Upper lobe of left lung (tissue), 6 donors: ENCODE measurements around the gene MACROD1. TPM values are rescaled to one million over a fixed set of nuclear protein-coding genes. Genes with fewer than 3 reads are reported as not detected.

Source experiments
- ATAC-seq, 2 donors: fragments of 200-7000 bp; cut with Tn5 transposase; one replicate each; pipeline ENCODE4 v1.9.1; 2022; ENCODE audit warnings: mild to moderate bottlenecking in 2 of 2, moderate library complexity in 2 of 2; ENCODE audit not compliant: low FRiP score in 2 of 2
- DNase-seq, 2 donors: peaks; one replicate each; pipeline ENCODE4 v3.0.0-alpha.2; 2019 to 2020
- H3K27ac ChIP-seq, 4 donors: fragments of 200-600 bp; sonication (generic); one replicate each; pipeline ENCODE4 v1.5.1; 2016 to 2019
- H3K27me3 ChIP-seq, 4 donors: fragments of 200-600 bp; sonication (generic); one replicate each; pipeline ENCODE4 v1.5.1; 2017 to 2019
- H3K36me3 ChIP-seq, 4 donors: fragments of 200-600 bp; sonication (generic); one replicate each; pipeline ENCODE4 v1.5.1; 2016 to 2019
- H3K4me1 ChIP-seq, 4 donors: fragments of 200-600 bp; sonication (generic); one replicate each; pipeline ENCODE4 v1.5.1; 2018 to 2019
- H3K4me3 ChIP-seq, 4 donors: fragments of 200-600 bp; sonication (generic); one replicate each; pipeline ENCODE4 v1.5.1; 2017 to 2019; ENCODE audit warnings: mild to moderate bottlenecking in 2 of 4, moderate library complexity in 1 of 4
- H3K9me3 ChIP-seq, 4 donors: fragments of 200-600 bp; sonication (generic); one replicate each; pipeline ENCODE4 v1.5.1; 2018 to 2019
- EP300 ChIP-seq, 4 donors: sonication (generic); formaldehyde crosslinking; IDR thresholded peaks; one replicate each; pipeline ENCODE4 v1.5.1; 2017; ENCODE audit warnings: antibody characterized with exemption in 4 of 4, control low read depth in 2 of 4
- POLR2A ChIP-seq, 4 donors: fragments of 450-650 bp; IDR thresholded peaks; one replicate each; pipeline ENCODE4 v1.5.1; 2016 to 2017; ENCODE audit warnings: antibody characterized with exemption in 4 of 4, mild to moderate bottlenecking in 2 of 4
- POLR2AphosphoS5 ChIP-seq, 2 donors: sonication (generic); formaldehyde crosslinking; IDR thresholded peaks; one replicate each; pipeline ENCODE4 v1.5.1; 2017; ENCODE audit warnings: antibody characterized with exemption in 2 of 2
- WGBS, 2 donors: methylation state at CpG; one replicate each; pipeline ENCODE4 v1.1.5; 2017 to 2018; 5-methylcytosine and 5-hydroxymethylcytosine counted together
- total RNA-seq, 6 donors: library from RNA; depleted of rRNA in 4 of 6; stranded (reverse); fragments of >200 nt in 4 of 6; gene quantifications; one replicate each; pipeline versions ENCODE4 v1.1.0 to v1.2.1, GENCODE V29; 2016 to 2021
- TF ChIP-seq, protein P1 (sequence below), 6 experiments: fragments of 450-650 bp in 4 of 6; fragments of 200-600 bp in 2 of 6; sonication (generic) in 2 of 6; IDR thresholded peaks; one replicate each; pipeline ENCODE4 v1.5.1; 2016 to 2019; ENCODE audit warnings: antibody characterized with exemption in 6 of 6
- donor health status: DM: no; HTN: no; CAD: no; lungs with moderate emphysema.
- donor health status: DM: no; HTN: yes; CAD: no; lungs with severe emphysema.

The MACROD1 gene
- total RNA-seq, 6 donors from 2014 or later, result 16.7 to 59.7 (median 33.5) TPM

GRCh38 chr11:64022125-64022784, 143.7 kb downstream of the MACROD1 start:
- Histone ChIP-seq H3K4me1 (peaks cover 0 to 8% (median 2%) of the 10 kb centered on the region in 4 donors), H3K27me3 (no peaks in the 10 kb centered on the region), H3K27ac (no peak overlapping the region), H3K9me3 (no peaks in the 10 kb centered on the region), H3K36me3 (no peaks in the 10 kb centered on the region), H3K4me3 (no peak overlapping the region)
- 77% methylated on average over 12 to 14 of the region's 14 CpGs for WGBS, 2 donors
- DNase-seq (no peak), ATAC-seq (no peak)
- no peak for TF ChIP-seq POLR2A (IDR thresholded peaks at IDR 0.05)
- TF ChIP-seq, protein P1, sequence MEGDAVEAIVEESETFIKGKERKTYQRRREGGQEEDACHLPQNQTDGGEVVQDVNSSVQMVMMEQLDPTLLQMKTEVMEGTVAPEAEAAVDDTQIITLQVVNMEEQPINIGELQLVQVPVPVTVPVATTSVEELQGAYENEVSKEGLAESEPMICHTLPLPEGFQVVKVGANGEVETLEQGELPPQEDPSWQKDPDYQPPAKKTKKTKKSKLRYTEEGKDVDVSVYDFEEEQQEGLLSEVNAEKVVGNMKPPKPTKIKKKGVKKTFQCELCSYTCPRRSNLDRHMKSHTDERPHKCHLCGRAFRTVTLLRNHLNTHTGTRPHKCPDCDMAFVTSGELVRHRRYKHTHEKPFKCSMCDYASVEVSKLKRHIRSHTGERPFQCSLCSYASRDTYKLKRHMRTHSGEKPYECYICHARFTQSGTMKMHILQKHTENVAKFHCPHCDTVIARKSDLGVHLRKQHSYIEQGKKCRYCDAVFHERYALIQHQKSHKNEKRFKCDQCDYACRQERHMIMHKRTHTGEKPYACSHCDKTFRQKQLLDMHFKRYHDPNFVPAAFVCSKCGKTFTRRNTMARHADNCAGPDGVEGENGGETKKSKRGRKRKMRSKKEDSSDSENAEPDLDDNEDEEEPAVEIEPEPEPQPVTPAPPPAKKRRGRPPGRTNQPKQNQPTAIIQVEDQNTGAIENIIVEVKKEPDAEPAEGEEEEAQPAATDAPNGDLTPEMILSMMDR (IDR thresholded peaks at IDR 0.05), result no peak
- TF ChIP-seq EP300 (IDR thresholded peaks at IDR 0.05), result no peak
- TF ChIP-seq POLR2AphosphoS5 (IDR thresholded peaks at IDR 0.05), result no peak

- no peak overlapping the region for H3K4me3 ChIP-seq
- no peaks in the 10 kb centered on the region for H3K36me3 ChIP-seq
- ATAC-seq (no peak), DNase-seq (no peak)
- TF ChIP-seq EP300 (IDR thresholded peaks at IDR 0.05), result no peak
- TF ChIP-seq, protein P1 (IDR thresholded peaks at IDR 0.05), result no peak
- no peak for TF ChIP-seq POLR2AphosphoS5 (IDR thresholded peaks at IDR 0.05)
- no peak for TF ChIP-seq POLR2A (IDR thresholded peaks at IDR 0.05)
- no peaks in the 10 kb centered on the region for H3K9me3 ChIP-seq
- H3K4me1 ChIP-seq, result peaks cover 0 to 8% (median 2%) of the 10 kb centered on the region in 4 donors
- no peak overlapping the region for H3K27ac ChIP-seq
- no peaks in the 10 kb centered on the region for H3K27me3 ChIP-seq
- WGBS, 2 donors, result 67 to 73% methylated on average over 5 to 8 of the region's 10 CpGs
These were observed 144.2 kb downstream of the MACROD1 start for GRCh38 chr11:64021757-64022093.

DNA sequence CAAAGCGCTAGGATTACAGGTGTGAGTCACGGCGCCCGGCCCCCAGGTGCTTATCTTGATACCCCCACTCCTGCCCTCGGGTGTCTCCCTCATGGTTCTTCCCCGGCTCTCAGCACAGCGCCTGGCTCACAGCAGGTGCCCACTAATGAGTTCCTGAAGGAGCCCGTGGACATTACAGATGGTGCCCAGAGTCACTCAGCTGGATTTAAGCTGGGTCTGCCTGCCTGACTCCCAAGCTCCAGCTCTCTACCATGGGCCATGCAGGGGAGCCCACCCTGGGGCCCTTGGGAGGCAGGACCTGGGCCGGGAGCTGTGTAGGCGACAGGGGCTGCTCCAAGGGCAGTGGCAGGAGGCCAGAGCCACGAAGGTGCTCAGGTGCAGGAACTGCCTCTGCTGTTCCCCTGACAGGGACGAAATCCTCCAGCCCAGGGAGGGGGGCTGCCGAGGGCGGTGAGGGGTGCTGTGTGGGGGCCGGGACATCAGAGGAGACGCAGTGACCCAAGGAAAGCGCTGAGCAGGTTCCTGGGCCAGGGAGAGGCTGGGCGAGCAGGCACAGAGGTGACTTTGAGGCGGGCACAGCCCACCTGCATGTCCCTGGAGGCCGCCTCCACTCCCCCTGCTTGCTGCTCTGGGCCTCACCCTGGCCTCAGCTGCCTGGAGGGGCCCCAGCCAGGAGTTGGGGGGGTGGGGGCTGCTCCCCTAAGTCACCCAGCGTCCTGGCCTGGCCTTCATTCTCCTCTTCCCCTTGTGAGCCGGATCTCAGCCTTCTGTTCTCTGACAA, 144.7 kb downstream of the MACROD1 start:
- peaks cover 0 to 8% (median 2%) of the 10 kb centered on the region in 4 donors for H3K4me1 ChIP-seq
- no peak overlapping the region for H3K4me3 ChIP-seq
- no peaks in the 10 kb centered on the region for H3K9me3 ChIP-seq
- 81 to 85% methylated on average over 18 to 21 of the region's 22 CpGs for WGBS, 2 donors
- no peak for TF ChIP-seq POLR2AphosphoS5 (IDR thresholded peaks at IDR 0.05)
- TF ChIP-seq, protein P1 (IDR thresholded peaks at IDR 0.05), result no peak
- TF ChIP-seq POLR2A (IDR thresholded peaks at IDR 0.05), result no peak
- no peak for TF ChIP-seq EP300 (IDR thresholded peaks at IDR 0.05)
- ATAC-seq, result no peak
- no peaks in the 10 kb centered on the region for H3K27me3 ChIP-seq
- H3K36me3 ChIP-seq, result no peaks in the 10 kb centered on the region
- DNase-seq, result peak in 1 of 2 donors; percentile 68
- H3K27ac ChIP-seq, result no peak overlapping the region

GRCh38 chr11:64019106-64020037, 146.5 kb downstream of the MACROD1 start:
- H3K4me3 ChIP-seq, result no peak overlapping the region
- peaks cover 0 to 8% (median 2%) of the 10 kb centered on the region in 4 donors for H3K4me1 ChIP-seq
- DNase-seq, result no peak
- no peak overlapping the region for H3K27ac ChIP-seq
- WGBS, 2 donors, result 74 to 86% methylated on average over 19 to 27 of the region's 27 CpGs
- no peaks in the 10 kb centered on the region for H3K36me3 ChIP-seq
- TF ChIP-seq POLR2A (IDR thresholded peaks at IDR 0.05) (no peak), POLR2AphosphoS5 (IDR thresholded peaks at IDR 0.05) (no peak), EP300 (IDR thresholded peaks at IDR 0.05) (no peak)
- TF ChIP-seq, protein P1 (IDR thresholded peaks at IDR 0.05), result no peak
- no peak for ATAC-seq
- H3K9me3 ChIP-seq, result no peaks in the 10 kb centered on the region
- no peaks in the 10 kb centered on the region for H3K27me3 ChIP-seq
